ENCODE measurements around the gene RRAS. TPM values are rescaled to one million over a fixed set of nuclear protein-coding genes. Genes with fewer than 3 reads are reported as not detected.
"Not testable (repeated sequence)": the region's sequence is repeated elsewhere in the genome, so short reads cannot be mapped to it uniquely, and the experiment has no call there.

RRAS gene
- total RNA-seq, 1 donor from 2014 or later: 96.1 TPM

- DNase-seq (ENCODE audit: low spot score): no peak
These were observed 7.4 kb downstream of the RRAS start for GRCh38 chr19:49632576-49632975.

- no peak for DNase-seq (ENCODE audit: low spot score)
These were observed 8.2 kb downstream of the RRAS start for GRCh38 chr19:49631610-49632192.

- DNase-seq (ENCODE audit: low spot score): no peak
These were observed 8.8 kb downstream of the RRAS start for GRCh38 chr19:49631014-49631588.

GRCh38 chr19:49629659-49630058, 10.3 kb downstream of the RRAS start:
- no peak for DNase-seq (ENCODE audit: low spot score)

- no peak for DNase-seq (ENCODE audit: low spot score)
These were observed 13.7 kb downstream of the RRAS start for GRCh38 chr19:49626226-49626625.

- DNase-seq (ENCODE audit: low spot score): no peak
These were observed 14.7 kb downstream of the RRAS start for GRCh38 chr19:49624967-49625910.

- DNase-seq (ENCODE audit: low spot score): not testable (repeated sequence)
These were observed 22.1 kb downstream of the RRAS start for GRCh38 chr19:49617860-49618259.

GRCh38 chr19:49616945-49617344, 23.0 kb downstream of the RRAS start:
- no peak for DNase-seq (ENCODE audit: low spot score)

- DNase-seq (ENCODE audit: low spot score): no peak
These were observed 23.4 kb downstream of the RRAS start for GRCh38 chr19:49616532-49616931.

- no peak for DNase-seq (ENCODE audit: low spot score)
These were observed 24.1 kb downstream of the RRAS start for GRCh38 chr19:49615861-49616260.

GRCh38 chr19:49614096-49614833, 25.7 kb downstream of the RRAS start:
- no peak for DNase-seq (ENCODE audit: low spot score)

- DNase-seq (ENCODE audit: low spot score): no peak
These were observed 26.6 kb downstream of the RRAS start for GRCh38 chr19:49613374-49613773.

GRCh38 chr19:49609499-49610092, 30.3 kb downstream of the RRAS start:
- no peak for DNase-seq (ENCODE audit: low spot score)

- DNase-seq (ENCODE audit: low spot score): no peak
These were observed 34.3 kb downstream of the RRAS start for GRCh38 chr19:49605605-49606004.

- DNase-seq (ENCODE audit: low spot score): no peak
These were observed 37.1 kb downstream of the RRAS start for GRCh38 chr19:49602806-49603205.

GRCh38 chr19:49601482-49602038, 38.4 kb downstream of the RRAS start:
- DNase-seq (ENCODE audit: low spot score): no peak

GRCh38 chr19:49599378-49600295, 40.3 kb downstream of the RRAS start:
- no peak for DNase-seq (ENCODE audit: low spot score)

- DNase-seq (ENCODE audit: low spot score): no peak
These were observed 42.3 kb downstream of the RRAS start for GRCh38 chr19:49597703-49597974.

GRCh38 chr19:49596954-49597702, 42.8 kb downstream of the RRAS start:
- no peak for DNase-seq (ENCODE audit: low spot score)

GRCh38 chr19:49596407-49596806, 43.5 kb downstream of the RRAS start:
- no peak for DNase-seq (ENCODE audit: low spot score)
